Measurements from ENCODE around the gene COL11A2. TPM values are rescaled to one million over a fixed set of nuclear protein-coding genes. Genes with fewer than 3 reads are reported as not detected.

Gene COL11A2
- total and polyA plus RNA-seq, 2 experiments from 2014 or later: 59.6 to 94.6 TPM

DNA sequence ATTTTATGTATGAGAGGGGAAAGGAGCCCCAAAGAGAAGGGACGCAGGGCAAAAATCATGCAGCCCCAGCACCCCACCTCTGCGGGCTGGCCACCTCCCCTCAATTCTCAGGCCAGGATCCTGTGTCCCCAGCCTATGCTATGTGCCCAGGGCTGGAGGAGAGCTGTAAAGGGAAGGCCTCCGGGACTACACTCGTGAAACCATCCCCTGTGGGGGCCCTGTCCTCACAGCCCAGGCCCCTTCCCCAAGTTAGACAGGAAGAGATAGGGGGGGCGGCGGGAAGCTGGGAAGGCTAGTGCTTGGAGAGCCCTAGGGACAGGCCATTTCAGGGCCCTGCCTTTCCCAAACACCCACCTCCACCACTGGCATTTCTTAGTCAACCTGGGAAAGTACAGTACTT lies 1.4 kb upstream of the COL11A2 start:
- H3K4me1 ChIP-seq (ENCODE audit: low read depth): peaks cover 41% of the 10 kb centered on the region
- H3K27me3 ChIP-seq: no peaks in the 10 kb centered on the region
- no peak for DNase-seq (ENCODE audit: low read depth in 1 of 2, low spot score in 1 of 2)
- TF ChIP-seq CTCF (IDR thresholded peaks at IDR 0.05; ENCODE audit: low read depth, low read length): no peak
- no peak overlapping the region for H3K4me3 ChIP-seq
- H3K36me3 ChIP-seq: no peaks in the 10 kb centered on the region
- H3K9me3 ChIP-seq (ENCODE audit: low read depth): no peaks in the 10 kb centered on the region
- no peak overlapping the region for H3K27ac ChIP-seq

DNA sequence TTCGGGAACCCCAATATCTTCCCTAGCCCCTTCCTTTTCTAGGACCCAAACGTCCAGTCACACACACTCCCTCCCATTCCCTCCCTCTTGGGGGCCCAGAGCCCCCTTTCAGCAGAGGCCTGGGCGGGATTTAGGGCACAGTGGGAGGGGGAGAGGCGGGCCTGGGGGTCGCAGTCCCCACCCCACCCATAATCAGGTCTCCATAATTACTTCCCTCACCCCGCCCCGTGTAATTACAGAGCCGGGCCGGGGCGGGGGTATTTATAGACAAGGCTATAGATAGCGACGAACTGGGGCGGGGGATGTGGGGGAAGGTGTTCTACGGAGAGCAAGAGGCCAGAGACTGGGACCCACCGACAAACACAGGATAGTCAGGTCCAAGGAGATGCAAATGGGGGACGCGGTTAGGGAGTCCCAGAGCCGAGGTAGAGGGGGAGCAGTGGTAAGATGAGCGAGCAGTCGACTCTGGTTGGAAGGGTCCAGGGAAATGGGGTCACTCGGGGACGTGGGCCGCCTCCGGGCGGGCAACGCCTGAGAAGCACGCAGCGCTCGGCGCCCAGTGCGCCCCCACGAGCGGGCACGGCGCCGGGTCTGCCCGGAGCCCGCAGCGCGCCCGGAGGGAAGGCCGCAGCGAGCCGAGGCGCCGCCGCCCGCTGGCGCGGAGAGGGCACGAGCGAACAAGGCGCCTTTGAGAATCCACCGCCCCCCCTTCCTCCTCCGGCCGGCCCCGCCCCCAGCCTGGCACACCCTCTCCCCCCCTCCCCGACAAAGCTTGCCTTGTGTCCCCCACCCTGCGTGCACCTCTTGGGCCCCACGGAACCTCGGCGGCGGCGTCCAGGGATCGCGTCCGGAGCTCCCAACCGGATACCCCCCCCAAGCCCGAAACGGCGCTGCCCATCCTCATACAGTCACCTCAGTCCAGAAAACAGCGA lies 670 bp upstream of the COL11A2 start:
- peaks cover 41% of the 10 kb centered on the region for H3K4me1 ChIP-seq (ENCODE audit: low read depth)
- H3K4me3 ChIP-seq: peak overlapping the region; percentile 13
- H3K9me3 ChIP-seq (ENCODE audit: low read depth): no peaks in the 10 kb centered on the region
- DNase-seq (ENCODE audit: low read depth in 1 of 2, low spot score in 1 of 2): peak; percentile 29 to 67
- H3K27me3 ChIP-seq: no peaks in the 10 kb centered on the region
- no peaks in the 10 kb centered on the region for H3K36me3 ChIP-seq
- TF ChIP-seq CTCF (IDR thresholded peaks at IDR 0.05; ENCODE audit: low read depth, low read length): no peak
- H3K27ac ChIP-seq: no peak overlapping the region

DNA sequence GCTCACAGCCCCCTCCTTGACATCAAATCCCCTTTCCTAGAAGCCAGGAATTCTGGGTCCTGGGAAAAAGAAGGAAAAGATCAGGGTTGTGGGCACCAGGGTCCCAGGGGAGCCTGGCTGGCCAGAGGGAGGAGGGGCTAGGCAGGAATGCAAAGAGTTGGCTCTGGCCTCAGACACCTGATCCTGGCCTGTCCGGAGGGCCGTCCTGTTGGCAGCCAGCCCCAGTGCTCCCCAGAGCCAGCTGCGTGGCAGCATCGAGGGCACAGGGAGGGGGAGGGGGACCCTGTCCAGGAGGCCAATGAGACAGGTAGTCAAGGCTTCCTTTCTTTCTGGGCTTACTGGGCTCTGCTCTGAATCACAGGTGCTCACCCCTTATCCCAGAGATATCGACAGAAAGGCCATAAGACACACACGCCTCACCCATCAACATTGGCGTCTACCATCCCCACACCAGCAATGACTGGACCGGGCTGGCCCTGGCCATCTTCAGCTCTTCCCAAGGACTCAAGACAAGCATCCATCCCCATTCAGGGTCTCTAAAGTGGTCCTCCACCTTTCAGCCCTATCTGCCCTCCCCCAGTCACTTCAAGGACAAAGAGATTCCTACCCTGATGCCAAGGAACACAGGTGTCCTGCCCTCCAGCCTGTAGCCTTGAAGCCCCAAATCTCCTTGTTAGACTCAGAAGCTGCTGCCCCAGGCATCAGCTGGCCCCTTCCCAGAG lies 723 bp downstream of the COL11A2 start:
- Histone ChIP-seq H3K9me3 (ENCODE audit: low read depth) (no peaks in the 10 kb centered on the region), H3K27me3 (no peaks in the 10 kb centered on the region), H3K4me3 (peak overlapping the region; percentile 13), H3K4me1 (ENCODE audit: low read depth) (peaks cover 41% of the 10 kb centered on the region), H3K27ac (no peak overlapping the region), H3K36me3 (no peaks in the 10 kb centered on the region)
- TF ChIP-seq CTCF (IDR thresholded peaks at IDR 0.05; ENCODE audit: low read depth, low read length): no peak
- peak in 1 of 2 donors; percentile 60 for DNase-seq (ENCODE audit: low read depth in 1 of 2, low spot score in 1 of 2)

DNA sequence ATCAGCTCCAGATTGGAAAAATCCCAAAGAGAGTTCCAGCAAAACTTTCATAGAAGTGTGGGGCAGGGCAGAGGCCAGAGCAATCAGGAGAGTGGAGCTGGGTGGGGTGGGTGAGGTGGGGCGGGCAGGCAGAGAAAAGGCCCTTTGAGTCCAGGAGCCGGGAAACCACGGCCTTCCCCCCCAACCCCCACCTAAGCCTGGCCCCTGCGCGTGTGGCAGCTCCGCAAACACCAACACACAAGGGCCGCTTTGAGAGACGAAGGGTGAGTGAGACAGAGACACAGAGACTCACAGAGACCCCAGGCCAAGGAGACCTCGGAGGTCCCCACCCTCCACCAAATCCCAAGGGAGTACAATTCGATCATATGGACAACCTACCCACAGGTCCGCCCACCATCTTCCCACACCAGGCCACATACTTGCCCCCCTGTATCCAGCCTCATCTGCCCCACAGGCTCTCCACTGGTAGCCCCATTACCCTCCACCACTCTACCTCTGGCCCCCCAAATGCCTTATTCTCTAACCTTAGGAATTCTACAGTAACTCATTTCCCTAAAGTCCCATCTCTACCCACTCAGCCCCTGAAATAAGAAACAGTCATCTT lies 1.7 kb downstream of the COL11A2 start:
- no peak for DNase-seq (ENCODE audit: low read depth in 1 of 2, low spot score in 1 of 2)
- H3K4me3 ChIP-seq: no peak overlapping the region
- no peak overlapping the region for H3K27ac ChIP-seq
- peaks cover 38% of the 10 kb centered on the region for H3K4me1 ChIP-seq (ENCODE audit: low read depth)
- H3K9me3 ChIP-seq (ENCODE audit: low read depth): no peaks in the 10 kb centered on the region
- TF ChIP-seq CTCF (IDR thresholded peaks at IDR 0.05; ENCODE audit: low read depth, low read length): no peak
- no peaks in the 10 kb centered on the region for H3K27me3 ChIP-seq
- no peaks in the 10 kb centered on the region for H3K36me3 ChIP-seq

- Histone ChIP-seq H3K4me1 (ENCODE audit: low read depth) (peaks cover 30% of the 10 kb centered on the region), H3K27ac (no peak overlapping the region), H3K27me3 (no peaks in the 10 kb centered on the region), H3K4me3 (no peak overlapping the region), H3K9me3 (ENCODE audit: low read depth) (no peaks in the 10 kb centered on the region), H3K36me3 (no peaks in the 10 kb centered on the region)
- no peak for DNase-seq (ENCODE audit: low read depth in 1 of 2, low spot score in 1 of 2)
- TF ChIP-seq CTCF (IDR thresholded peaks at IDR 0.05; ENCODE audit: low read depth, low read length): no peak
These were observed 2.4 kb downstream of the COL11A2 start for GRCh38 chr6:33189625-33190448.

Data from cardiac muscle cell (in vitro differentiated cells and primary cell).